ENCODE measurements around the gene CUTC. TPM values are rescaled to one million over a fixed set of nuclear protein-coding genes. Genes with fewer than 3 reads are reported as not detected.
"Not testable (repeated sequence)": the region's sequence is repeated elsewhere in the genome, so short reads cannot be mapped to it uniquely, and the experiment has no call there.

The CUTC gene
- total RNA-seq, 2 donors from 2014 or later, result 13.8 to 16.7 TPM

DNA sequence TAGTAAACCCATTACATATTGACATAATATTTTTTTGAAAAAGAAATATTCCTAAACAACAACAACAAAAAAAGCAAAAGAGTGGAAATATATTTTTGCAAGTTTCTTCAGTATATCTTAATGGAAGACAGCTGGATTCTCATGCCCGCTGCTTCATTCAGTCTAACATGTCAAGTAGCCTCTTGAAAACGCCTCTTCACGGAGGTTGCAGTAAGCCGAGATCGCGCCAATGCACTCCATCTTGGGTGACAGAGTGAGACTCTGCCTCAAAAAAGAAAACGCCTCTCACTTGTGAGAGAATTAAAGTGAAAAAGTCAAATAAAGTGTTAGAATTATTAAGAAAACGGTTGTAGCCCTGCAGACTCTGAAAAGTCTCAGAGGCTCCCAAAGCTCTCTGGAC lies 1.3 kb downstream of the CUTC start:
- no peaks in the 10 kb centered on the region for H3K27me3 ChIP-seq (replicated peaks; ENCODE audit: insufficient read depth)
- TF ChIP-seq, protein P1, sequence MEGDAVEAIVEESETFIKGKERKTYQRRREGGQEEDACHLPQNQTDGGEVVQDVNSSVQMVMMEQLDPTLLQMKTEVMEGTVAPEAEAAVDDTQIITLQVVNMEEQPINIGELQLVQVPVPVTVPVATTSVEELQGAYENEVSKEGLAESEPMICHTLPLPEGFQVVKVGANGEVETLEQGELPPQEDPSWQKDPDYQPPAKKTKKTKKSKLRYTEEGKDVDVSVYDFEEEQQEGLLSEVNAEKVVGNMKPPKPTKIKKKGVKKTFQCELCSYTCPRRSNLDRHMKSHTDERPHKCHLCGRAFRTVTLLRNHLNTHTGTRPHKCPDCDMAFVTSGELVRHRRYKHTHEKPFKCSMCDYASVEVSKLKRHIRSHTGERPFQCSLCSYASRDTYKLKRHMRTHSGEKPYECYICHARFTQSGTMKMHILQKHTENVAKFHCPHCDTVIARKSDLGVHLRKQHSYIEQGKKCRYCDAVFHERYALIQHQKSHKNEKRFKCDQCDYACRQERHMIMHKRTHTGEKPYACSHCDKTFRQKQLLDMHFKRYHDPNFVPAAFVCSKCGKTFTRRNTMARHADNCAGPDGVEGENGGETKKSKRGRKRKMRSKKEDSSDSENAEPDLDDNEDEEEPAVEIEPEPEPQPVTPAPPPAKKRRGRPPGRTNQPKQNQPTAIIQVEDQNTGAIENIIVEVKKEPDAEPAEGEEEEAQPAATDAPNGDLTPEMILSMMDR (IDR thresholded peaks at IDR 0.05), result no peak
- ATAC-seq (ENCODE audit: insufficient number of reproducible peaks, low FRiP score, low read depth), result no peak
- peak overlapping the region; percentile 98 for H3K4me3 ChIP-seq
- H3K36me3 ChIP-seq, result no peaks in the 10 kb centered on the region
- H3K4me1 ChIP-seq (ENCODE audit: control insufficient read depth in 1 of 2, low read depth in 2 of 2), result peaks cover 22 to 25% of the 10 kb centered on the region in 2 donors
- H3K27ac ChIP-seq, result no peak overlapping the region
- no peak for DNase-seq (ENCODE audit: low spot score)
- H3K9me3 ChIP-seq, result no peaks in the 10 kb centered on the region

DNA sequence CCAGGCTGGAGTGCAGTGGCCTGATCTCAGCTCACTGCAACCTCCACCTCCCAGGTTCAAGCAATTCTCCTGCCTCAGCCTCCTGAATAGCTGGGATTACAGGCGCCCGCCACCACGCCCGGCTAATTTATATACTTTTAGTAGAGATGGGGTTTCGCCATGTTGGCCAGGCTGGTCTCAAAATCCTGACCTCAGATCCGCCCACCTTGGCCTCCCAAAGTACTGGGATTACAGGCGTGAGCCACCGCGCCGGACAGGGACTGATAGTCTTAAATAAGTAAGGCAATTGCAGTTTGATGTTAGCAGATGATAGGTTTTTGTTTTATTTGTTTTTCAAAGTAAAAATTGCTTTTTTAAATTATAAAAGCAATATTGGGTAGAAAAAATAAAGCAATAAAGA lies 2.1 kb downstream of the CUTC start:
- H3K4me1 ChIP-seq (ENCODE audit: control insufficient read depth in 1 of 2, low read depth in 2 of 2), result peaks cover 22 to 25% of the 10 kb centered on the region in 2 donors
- not testable (repeated sequence) for H3K4me3 ChIP-seq; ATAC-seq (ENCODE audit: insufficient number of reproducible peaks, low FRiP score, low read depth); H3K9me3 ChIP-seq; DNase-seq (ENCODE audit: low spot score); H3K27me3 ChIP-seq (replicated peaks; ENCODE audit: insufficient read depth); H3K36me3 ChIP-seq; H3K27ac ChIP-seq

DNA sequence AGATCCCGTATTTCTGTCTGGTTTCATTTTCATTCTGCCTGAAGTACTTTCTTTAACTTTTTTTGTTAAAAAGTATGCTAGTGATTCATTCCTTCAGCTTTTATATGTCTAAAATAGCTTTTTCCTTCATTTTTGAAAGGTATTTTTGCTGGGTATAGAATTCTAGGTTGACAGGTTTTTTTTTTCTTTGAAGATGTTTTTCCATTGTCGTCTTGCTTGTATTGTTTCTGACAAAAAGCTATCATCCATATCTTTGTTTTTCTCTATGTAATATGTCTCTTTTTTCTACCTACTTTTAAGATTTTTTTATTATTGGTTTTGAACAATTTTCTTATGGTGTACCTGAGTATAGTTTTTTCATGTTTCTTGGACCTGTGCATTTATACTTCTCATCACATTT lies 8.2 kb downstream of the CUTC start:
- no peak for ATAC-seq (ENCODE audit: insufficient number of reproducible peaks, low FRiP score, low read depth)
- Histone ChIP-seq H3K27me3 (replicated peaks; ENCODE audit: insufficient read depth) (no peaks in the 10 kb centered on the region), H3K4me3 (no peak overlapping the region), H3K36me3 (peaks cover 31% of the 10 kb centered on the region), H3K4me1 (ENCODE audit: control insufficient read depth in 1 of 2, low read depth in 2 of 2) (peaks cover 3 to 14% of the 10 kb centered on the region in 2 donors), H3K9me3 (peaks cover 17% of the 10 kb centered on the region), H3K27ac (no peak overlapping the region)
- no peak for DNase-seq (ENCODE audit: low spot score)
- TF ChIP-seq, protein P1 (IDR thresholded peaks at IDR 0.05), result no peak

DNA sequence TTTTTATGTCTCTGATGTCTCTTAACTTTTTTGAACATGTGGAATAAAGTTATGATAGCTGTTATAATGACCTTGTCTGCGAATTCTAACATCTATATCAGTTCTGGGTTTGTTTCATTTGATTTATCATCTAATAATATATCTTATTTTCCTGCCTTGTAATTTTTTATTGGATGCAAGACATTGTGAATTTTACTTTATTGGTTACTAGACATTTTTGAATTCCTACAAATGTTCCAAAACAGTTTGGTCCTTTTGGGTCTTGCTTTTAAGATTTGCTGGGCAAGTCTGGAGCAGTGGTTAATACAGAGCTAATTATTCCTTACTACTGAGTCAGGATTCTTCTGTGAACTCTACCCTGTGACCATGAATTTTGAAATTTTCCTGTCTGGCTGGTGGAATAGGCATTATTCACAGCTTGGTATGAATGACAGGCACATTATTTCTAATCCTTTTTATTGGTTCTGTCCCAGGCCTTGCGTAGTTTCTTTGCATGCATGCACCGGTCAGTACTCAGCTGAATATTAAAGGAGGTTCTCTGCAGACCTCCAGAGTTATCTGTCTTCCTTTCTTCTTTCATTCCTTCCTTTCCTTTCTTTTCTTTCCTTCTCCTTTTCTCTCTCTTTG lies 9.0 kb downstream of the CUTC start:
- TF ChIP-seq, protein P1 (IDR thresholded peaks at IDR 0.05), result no peak
- ATAC-seq (ENCODE audit: insufficient number of reproducible peaks, low FRiP score, low read depth), result no peak

DNA sequence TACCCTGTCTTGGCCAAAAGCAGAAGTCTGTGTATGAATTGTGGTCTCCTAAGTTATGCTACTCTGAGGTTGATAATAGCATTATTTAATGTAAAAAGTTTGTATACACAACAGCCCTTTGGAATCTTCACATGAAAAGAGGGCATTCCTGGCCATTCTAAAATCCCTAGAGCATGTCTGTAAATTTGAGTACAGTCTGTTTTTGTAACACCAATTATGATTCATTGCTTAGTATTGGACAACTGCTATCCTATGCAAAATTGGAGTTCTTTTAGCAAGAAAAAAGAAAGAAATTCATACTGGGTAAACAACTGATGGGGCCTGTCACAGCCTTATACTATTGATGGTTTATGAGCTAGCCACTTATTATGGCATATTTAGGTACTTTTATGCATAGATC lies 10.2 kb downstream of the CUTC start:
- DNase-seq (ENCODE audit: low spot score) (no peak), ATAC-seq (ENCODE audit: insufficient number of reproducible peaks, low FRiP score, low read depth) (no peak)
- Histone ChIP-seq H3K36me3 (peaks cover 35% of the 10 kb centered on the region), H3K27ac (no peak overlapping the region), H3K4me3 (no peak overlapping the region), H3K27me3 (replicated peaks; ENCODE audit: insufficient read depth) (no peaks in the 10 kb centered on the region), H3K9me3 (peaks cover 17% of the 10 kb centered on the region), H3K4me1 (ENCODE audit: control insufficient read depth in 1 of 2, low read depth in 2 of 2) (peaks cover 3 to 14% of the 10 kb centered on the region in 2 donors)
- TF ChIP-seq, protein P1 (IDR thresholded peaks at IDR 0.05), result no peak

More for the DNA sequence above, 9.0 kb downstream of the CUTC start:
- Histone ChIP-seq H3K27me3 (replicated peaks; ENCODE audit: insufficient read depth) (no peaks in the 10 kb centered on the region), H3K4me3 (no peak overlapping the region), H3K9me3 (peaks cover 17% of the 10 kb centered on the region), H3K4me1 (ENCODE audit: control insufficient read depth in 1 of 2, low read depth in 2 of 2) (peaks cover 3 to 14% of the 10 kb centered on the region in 2 donors), H3K27ac (no peak overlapping the region), H3K36me3 (peaks cover 31% of the 10 kb centered on the region)
- DNase-seq (ENCODE audit: low spot score), result no peak

DNA sequence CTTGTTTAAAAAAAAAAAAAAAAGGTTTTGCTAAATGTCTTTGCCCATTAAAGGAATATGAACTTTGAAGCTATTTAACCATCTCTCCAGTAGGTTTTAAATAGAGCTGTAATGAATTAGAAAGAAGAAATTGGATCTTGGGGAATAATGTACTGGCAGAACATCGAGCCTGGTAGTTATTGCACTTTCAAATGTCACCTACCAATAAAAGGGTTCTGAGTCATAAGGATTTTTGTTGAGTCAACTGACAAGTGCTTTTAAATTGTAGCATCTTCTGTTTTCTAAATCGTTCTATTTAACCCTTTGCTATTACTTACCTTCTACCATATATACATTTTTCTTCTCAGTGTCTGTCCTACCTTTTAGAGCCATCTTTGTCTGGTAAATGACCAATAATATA lies 10.7 kb downstream of the CUTC start:
- TF ChIP-seq, protein P1 (IDR thresholded peaks at IDR 0.05), result no peak
- Histone ChIP-seq H3K27ac (no peak overlapping the region), H3K27me3 (replicated peaks; ENCODE audit: insufficient read depth) (no peaks in the 10 kb centered on the region), H3K36me3 (peaks cover 36% of the 10 kb centered on the region), H3K4me1 (ENCODE audit: control insufficient read depth in 1 of 2, low read depth in 2 of 2) (peaks cover 3 to 14% of the 10 kb centered on the region in 2 donors), H3K4me3 (no peak overlapping the region), H3K9me3 (peaks cover 17% of the 10 kb centered on the region)
- no peak for DNase-seq (ENCODE audit: low spot score)
- no peak for ATAC-seq (ENCODE audit: insufficient number of reproducible peaks, low FRiP score, low read depth)

Measured in thoracic aorta (tissue), 2 donors.